ENCODE data around the gene PLEKHH1. TPM values are rescaled to one million over a fixed set of nuclear protein-coding genes. Genes with fewer than 3 reads are reported as not detected.

PLEKHH1 gene
- polyA plus RNA-seq, 3 donors: 2.2 to 12.5 (median 6.3) TPM

- H3K27ac ChIP-seq (ENCODE audit: low read depth, low read length): no peak overlapping the region
- WGBS, 3 donors: 85 to 89% (median 86%) methylated on average over 5 of the region's 5 CpGs
Observed at GRCh38 chr14:67633451-67634147, 100.5 kb downstream of the PLEKHH1 start.

- WGBS, 3 donors: 70 to 75% (median 73%) methylated on average over 3 of the region's 3 CpGs
- H3K27ac ChIP-seq (ENCODE audit: low read depth, low read length): no peak overlapping the region
Observed at GRCh38 chr14:67636361-67636919, 103.3 kb downstream of the PLEKHH1 start.

- WGBS, 3 donors: 86 to 92% (median 88%) methylated on average over 3 of the region's 3 CpGs
- H3K27ac ChIP-seq (ENCODE audit: low read depth, low read length): no peak overlapping the region
Observed at GRCh38 chr14:67638642-67639041, 105.6 kb downstream of the PLEKHH1 start.

Other genes with a start within 250 kb of the PLEKHH1 start
- gene ATP6V1D, start 173.5 kb upstream of the PLEKHH1 start, polyA plus RNA-seq: 10 to 100 TPM; 27.5 to 64.4 (median 31.3) TPM
- 100 to 1,000 TPM in 1 of 3 donors, 10 to 100 TPM in 2; 55.2 to 113 (median 73.6) TPM for gene EIF2S1, start 173.0 kb upstream of the PLEKHH1 start, polyA plus RNA-seq
- gene PLEK2, start 121.1 kb upstream of the PLEKHH1 start, polyA plus RNA-seq: 1 to 10 TPM in 2 of 3 donors, under 1 TPM in 1; 0.67 to 7.4 (median 1.8) TPM
- gene TMEM229B, start 44.6 kb upstream of the PLEKHH1 start, polyA plus RNA-seq: 1 to 10 TPM; 1.3 to 2.2 (median 1.5) TPM
- gene PIGH, start 67.0 kb downstream of the PLEKHH1 start, polyA plus RNA-seq: 10 to 100 TPM; 12.5 to 26.8 (median 18.0) TPM
- gene ARG2, start 86.6 kb downstream of the PLEKHH1 start, polyA plus RNA-seq: 1 to 10 TPM; 2.7 to 5.7 (median 4.3) TPM
- 100 to 1,000 TPM in 2 of 3 donors, 10 to 100 TPM in 1; 41.8 to 166 (median 135) TPM for gene VTI1B, start 141.3 kb downstream of the PLEKHH1 start, polyA plus RNA-seq
- gene RDH11, start 162.5 kb downstream of the PLEKHH1 start, polyA plus RNA-seq: 10 to 100 TPM; 15.2 to 21.6 (median 17.3) TPM
- 1 to 10 TPM in 2 of 3 donors, under 1 TPM in 1; 0.22 to 1.3 (median 1.2) TPM for gene RDH12, start 168.6 kb downstream of the PLEKHH1 start, polyA plus RNA-seq